ENCODE results near the gene ELAVL1. TPM values are rescaled to one million over a fixed set of nuclear protein-coding genes. Genes with fewer than 3 reads are reported as not detected.
"Not testable (repeated sequence)": the region's sequence is repeated elsewhere in the genome, so short reads cannot be mapped to it uniquely, and the experiment has no call there.

The ELAVL1 gene
- 58.2 TPM for polyA plus RNA-seq (ENCODE audit: insufficient read length)

DNA sequence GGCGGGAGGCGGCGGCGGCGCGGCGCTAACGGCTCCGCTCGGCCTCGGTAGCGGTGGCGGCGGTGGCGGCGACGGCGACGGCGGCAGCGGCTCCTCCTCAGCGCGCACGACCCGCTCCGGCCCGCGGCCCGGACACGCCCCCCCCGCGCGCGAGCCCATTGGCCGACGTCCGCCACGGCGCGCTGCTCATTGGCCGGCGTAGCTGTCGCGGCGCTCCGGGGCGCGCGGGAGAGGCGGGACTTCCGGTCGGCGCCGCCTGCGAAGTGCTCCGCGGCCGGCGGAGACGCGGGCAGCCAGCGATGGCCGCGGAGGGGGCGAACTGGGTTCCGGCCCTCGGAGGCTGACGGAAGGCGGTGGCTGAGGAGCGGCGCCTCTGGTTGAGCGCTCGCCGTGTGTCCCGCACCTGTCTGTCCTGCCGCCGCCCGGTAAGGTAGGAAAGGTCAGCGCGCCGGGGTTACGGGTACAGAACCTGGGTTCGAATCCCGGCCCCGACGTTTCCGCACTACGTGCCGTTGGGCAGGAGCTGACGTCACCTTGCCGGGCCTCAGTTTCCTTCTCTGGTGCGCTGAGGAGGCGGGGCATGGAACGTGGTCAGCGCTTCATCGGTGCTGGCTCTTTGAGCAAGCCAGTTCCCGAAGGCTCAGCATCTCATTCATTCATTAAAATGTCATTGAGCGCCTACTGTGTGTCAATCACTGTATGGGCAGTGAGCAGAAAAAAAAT is at the start of gene ELAVL1:
Gene ELAVL1, minus strand, starts transcription at position 108 of the 723 bp plus-strand sequence. CDS start 13,826 bp downstream, outside the sequence.
- DNase-seq = peak; percentile 90

DNA sequence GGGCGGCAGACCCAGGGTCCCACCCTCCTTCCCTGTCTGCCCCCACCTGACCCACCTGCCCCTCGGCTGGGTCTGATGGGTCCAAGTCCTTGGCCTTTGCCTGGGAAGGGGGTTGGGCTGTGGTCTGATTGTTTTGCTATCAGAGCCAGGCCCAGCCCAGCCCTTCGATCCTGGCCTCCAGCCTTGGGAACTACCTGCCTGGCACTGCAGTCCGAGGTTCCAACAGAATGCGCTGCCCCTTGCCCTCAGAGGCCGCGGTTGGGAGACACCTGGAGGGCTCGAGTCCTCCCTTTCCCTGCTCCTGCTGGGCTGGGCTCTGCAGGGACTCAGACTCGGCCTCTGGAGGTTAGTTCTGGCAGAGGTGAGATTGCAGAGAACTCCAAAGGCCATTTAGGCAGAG is 48.7 kb upstream of the ELAVL1 start:
- DNase-seq = no peak

DNA sequence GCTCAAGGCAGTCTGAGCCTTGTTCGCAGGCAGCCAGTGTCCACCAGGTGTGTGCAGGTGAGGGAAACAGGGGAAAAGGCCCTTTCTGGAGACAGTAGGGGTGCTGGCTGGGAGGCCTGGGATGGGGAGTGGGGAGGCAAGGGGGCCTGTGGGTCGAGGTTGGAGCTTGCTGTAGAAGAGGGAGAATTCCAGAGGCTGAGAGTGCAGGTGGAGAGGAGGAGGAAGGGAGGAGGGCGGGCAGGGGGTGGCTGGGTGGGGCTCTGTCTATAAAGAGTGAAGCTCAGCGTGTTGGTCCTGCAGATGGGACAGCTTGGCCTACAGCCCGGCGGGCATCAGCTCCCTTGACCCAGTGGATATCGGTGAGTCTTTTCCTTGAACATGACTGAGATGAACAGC is 47.0 kb upstream of the ELAVL1 start, which contains the start of gene CCL25:
Gene CCL25, plus strand, starts transcription at position 297 of the 396 bp plus-strand sequence. CDS start 290 bp downstream, outside the sequence.
- DNase-seq = no peak

DNA sequence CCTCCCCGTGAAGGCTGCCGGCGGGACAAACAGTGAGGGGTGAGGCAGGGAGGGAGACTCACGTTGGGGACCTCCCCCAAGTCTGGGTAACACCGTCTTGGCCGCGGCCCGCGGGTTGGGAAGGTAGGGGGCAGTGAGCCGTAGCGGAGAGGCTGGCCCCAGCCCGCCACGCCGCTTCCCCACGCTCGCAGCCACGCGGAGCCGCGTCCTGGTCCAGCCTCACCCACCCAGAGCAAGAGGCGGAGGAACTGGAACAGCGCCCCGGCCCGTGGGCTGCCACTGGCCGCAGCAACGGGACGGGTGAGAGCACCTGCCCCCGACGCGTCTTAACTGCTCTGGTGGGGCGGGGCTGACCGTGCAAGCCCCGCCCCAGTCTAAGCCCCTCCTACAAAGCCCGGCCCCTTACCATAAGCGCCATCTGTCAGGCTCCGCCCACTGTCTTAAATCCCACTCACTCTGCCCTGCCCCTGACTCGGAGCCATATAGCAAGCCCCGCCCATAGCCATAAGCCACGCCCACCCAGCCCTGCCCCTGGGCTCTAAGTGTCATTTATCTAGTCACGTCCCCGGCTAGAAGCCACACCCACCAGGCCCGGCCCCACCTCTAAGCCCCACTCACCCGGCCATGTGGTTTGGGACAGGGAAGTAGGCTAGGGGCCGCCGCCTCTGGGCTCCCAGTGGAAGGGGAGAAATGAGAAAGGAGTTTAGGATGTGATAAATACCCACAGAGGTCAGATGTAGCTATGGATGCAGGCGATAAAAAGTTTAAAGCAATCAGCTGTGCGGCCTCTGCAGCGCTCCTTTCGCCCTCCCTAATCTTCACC is 45.0 kb upstream of the ELAVL1 start:
- DNase-seq = peak; percentile 77

DNA sequence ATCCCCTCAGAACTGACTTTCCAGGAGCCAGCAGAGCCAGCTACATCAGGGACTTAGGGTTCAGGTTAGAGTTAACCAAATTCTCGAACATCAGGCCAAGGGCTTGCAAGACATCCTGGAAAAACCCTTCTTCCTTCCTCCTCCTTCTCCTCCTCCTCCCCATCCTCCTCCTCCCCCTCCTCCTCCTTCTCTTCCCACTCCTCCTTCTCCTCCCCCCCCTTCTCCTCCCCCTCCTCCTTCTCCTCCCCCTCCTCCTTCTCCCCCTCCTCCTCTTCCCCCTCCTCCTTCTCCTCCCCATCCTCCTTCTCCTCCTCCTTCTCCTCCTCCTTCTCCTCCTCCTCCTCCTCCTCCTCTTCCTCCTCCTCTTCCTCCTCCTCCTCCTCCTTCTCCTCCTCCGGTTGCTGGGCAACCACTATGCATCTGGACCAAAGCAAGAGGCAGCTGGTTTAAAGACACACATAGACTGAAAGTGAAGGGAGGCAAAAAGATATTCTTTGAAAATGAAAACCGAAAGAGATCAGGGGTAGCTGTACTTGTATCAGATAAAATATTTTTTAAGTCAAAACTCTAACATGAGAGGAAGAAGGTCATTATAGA is 41.2 kb upstream of the ELAVL1 start:
- DNase-seq = no peak

DNA sequence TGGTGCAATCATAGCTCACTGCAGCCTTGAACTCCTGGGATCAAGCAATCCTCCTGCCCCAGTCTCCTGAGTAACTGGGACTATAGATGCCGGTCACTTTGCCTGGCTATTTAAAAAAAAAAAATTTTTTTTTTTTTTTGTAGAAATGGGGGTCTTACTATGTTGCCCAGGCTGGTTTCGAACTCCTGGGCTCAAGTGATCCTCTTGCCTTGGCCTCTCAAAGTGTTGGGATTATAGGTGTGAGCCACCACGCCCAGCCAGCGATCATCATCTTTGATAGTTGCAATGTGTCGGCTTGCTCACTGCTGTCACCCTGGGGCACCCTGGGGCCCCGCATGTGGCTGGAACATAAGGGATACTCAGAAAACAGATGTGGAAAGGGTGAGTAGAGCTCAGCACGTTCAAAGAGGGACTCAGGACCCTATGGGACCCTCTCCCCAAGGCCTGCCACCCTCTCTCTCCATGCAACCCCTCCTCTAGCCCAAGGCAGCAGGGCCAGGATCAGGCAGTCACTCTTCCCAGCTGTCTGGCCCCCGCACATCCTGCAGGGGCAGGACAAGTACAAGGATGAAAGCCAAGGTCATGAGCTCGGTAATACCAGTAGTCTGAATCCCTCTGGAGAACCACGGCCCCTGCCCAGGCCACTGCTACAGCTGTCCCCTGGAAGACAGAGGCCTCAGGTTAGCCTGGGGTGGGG is 40.6 kb upstream of the ELAVL1 start:
- DNase-seq = no peak

DNA sequence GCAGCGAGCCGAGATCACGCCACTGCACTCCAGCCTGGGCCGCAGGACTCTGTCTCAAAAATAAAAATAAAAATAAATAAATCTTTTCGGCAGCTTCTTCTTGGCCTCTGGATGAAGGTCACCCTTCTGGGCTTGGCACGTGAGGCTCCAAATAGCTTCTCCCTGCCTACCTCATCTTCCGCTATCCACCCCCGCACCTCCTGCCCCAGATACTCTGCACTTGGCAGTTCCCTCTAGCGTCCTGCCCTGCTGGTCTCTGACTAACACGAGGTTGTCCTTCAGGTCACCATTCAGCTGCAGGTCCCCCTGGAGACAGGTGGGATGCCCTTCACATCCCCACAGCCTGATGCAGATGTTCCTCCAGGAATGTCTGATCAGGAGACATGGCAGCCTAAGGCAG is 38.6 kb upstream of the ELAVL1 start:
- DNase-seq = no peak

DNA sequence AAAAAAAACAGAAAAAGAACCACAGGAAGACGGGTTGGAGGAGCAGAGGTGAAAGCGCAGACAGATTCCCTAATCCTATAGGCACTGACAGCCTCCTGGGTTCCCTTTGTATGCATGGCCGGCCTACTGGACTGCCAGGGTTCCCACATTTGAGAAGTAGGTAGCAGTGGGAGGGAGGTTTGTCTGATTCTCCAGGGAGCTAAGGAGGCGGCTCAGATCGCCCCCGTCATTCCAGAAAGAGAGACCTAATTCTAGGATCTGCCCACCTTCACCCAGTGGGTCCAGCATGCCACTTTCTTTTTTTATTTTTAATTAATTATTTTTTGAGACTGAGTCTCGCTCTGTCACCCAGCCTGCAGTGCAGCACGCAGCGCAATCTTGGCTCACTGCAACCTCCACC is 37.5 kb upstream of the ELAVL1 start:
- DNase-seq = no peak

DNA sequence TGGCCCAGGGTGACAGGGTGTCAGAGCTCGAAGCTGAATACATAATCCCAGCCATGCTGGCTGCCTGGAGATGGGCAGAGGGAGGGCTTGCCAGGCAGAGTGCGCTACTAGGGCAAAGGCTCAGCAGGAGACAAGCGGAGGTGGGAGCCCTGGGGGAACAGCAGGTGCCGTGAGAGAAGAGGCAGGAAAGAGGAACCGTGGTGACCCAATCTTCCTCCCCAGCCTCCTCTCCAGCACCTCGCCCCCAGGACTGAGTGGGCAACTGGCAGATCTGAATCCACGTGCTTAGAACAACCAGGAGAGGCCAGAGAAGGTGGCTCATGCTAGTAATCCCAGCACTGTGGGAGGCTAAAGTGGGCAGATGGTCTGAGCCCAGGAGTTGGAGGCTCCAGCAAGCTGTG is 36.1 kb upstream of the ELAVL1 start:
- no peak for DNase-seq

DNA sequence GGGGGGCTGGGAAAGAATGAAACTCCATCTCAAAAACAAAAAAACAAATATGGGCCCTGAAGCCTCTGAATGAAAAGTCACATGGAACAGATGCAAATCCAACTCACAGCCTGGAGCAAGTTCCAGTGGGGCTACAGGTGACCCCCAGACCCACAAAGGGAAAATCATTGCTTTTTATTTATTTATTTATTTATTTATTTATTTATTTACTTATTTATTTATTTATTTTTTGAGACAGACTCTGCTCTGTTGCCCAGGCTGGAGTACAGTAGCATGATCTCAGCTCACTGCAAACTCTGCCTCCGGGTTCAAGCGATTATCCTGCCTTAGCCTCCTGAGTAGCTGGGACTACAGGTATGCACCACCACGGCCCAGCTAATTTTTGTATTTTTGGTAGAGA is 33.8 kb upstream of the ELAVL1 start:
- no peak for DNase-seq

DNA sequence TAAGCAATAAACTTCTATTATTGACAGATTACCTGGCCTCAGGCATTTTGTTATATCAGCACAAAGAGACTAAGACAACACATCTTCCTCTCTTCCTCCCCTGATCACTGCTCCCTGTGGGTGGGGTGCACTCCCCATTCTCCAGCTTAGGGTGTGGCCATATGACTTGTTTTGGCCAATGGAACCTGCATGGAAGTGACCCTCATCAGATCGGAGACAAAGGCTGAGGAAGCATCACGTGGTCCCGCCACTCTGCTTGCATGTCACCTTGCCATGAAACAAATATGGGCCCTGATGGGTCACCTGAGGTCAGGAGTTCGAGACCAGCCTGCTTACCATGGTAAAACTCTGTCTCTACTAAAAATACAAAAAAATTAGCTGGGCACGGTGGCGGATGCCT is 33.4 kb upstream of the ELAVL1 start:
- DNase-seq = no peak

DNA sequence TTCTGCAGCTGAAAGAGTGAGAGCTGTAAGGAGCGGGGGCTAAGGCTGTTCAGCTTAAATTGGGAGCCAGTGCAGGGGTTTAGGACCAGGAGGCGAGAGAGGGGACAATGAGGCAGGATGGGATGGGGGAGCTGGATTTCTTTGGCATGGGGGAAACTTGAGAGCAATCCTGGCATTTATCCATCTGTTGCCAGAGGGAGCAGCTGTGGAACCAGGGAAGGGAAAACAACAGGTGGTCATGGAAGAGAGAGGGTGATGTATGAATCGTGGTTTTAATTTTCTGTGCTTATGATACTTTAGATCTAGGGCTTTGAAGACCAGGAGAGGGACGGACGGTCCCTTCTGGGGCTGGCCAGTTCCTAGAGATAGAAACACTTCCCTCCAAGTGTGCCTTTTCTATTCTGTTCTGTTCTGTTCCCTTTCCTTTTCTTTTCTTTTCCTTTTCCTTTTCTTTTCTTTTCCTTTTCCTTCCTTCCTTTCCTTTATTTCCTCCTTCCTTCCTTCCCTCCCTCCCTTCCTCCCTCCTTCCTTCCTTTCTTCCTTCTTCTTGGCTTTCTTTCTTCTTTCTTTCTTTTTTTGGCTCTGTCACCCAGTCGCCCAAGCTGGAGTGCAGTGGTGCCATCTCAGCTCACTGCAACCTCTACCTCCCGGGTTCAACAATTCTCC is 31.1 kb upstream of the ELAVL1 start:
- no peak for DNase-seq

DNA sequence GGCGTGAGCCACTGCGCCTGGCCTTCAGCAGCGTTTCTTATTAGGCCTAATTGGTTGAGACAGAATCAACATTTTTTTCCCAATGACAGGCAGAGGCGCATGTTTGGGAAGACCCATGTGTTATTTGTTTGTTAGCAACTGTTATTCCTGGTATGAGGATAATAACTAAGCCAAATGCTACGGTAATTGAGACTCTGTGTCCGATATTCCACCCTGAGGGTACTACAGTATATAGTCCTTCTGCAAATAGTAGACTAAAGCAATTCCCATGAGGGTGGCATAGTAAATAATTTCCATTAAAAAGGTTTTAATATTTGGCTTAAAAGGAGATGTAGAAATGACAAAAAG is 28.7 kb upstream of the ELAVL1 start:
- DNase-seq = peak; percentile 26

DNA sequence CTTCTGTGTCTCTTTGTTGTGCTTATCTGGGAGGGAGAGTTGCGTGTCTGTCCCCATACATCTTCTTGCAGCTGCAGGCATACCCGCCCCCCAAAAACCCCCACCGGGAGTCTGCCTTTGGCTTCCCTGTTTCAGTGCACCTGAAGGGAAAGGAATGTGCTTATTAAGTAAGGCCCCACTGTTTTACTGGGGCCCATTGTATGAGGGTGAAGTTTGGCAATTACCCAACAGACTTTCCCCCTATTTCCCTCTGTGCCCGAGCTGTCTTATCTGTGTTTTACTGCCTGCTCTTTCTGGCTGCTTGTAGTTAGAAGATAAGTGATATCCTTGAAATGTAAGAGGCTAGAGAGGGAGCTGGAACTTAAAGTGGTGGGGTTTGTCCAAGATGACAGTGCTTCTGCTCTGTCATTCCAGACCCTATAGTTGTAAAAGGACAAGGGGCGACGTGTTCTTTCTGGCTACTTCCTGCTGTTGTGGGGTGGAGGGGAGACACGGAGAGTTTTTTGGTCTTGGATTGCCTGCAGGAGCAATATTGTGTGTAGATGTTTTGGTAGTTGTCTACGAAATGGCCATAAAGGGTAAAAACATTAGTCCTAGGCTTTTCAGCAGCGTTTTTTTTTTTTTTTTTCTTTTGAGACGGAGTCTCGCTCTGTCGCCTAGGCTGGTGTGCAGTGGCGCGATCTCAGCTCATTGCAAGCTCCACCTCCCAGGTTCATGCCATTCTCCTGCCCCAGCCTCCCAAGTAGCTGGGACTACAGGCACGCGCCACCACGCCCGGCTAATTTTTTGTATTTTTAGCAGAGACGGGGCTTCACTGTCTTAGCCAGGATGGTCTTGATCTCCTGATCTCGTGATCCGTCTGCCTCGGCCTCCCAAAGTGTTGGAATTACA is 28.1 kb upstream of the ELAVL1 start:
- DNase-seq = not testable (repeated sequence)

DNA sequence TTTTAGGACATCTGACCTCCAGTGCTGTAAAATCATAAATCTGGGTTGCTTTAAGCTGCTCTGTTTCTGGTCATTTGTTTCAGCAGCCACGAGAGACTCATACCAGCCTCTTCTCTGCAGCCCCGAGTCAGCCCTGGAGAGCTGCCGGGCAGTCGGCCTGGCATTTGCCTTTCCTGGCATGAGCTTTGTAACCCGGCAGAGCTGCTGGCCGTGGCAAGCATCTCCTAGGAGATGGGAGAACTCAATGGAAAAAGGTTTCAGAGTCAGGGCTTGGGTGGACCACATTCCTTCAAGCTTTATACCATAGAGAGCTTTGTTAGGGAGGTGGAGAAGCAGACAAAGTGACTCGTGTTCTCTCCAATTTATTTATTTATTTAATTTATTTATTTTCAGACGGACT is 25.5 kb upstream of the ELAVL1 start:
- no peak for DNase-seq

DNA sequence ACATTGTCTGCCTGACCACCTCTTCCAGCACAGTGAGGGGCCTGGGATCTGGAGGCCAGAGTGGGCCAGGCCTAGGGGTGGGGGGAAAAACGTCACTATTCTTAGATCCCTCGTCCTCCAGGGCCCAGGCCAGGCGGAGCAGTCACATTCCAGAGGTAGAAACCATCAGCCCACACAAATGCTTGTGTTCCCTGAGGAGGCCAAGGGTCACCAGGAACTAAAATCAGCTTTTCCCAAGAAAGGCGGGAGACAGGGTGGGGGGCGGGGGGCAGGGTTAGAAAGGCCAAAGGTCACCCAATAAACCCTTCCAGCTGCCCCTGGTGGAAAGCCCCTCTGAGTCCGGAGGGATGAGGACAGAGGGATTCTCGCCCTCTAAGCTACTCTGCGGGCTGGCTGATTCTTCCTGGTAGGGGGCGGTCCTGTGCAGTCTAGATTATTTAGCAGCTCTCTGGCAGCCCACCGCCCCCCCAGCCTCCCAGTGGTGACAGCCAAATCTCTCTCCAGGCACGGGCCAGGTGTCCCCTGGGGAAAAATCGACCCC is 23.6 kb upstream of the ELAVL1 start:
- DNase-seq = no peak

DNA sequence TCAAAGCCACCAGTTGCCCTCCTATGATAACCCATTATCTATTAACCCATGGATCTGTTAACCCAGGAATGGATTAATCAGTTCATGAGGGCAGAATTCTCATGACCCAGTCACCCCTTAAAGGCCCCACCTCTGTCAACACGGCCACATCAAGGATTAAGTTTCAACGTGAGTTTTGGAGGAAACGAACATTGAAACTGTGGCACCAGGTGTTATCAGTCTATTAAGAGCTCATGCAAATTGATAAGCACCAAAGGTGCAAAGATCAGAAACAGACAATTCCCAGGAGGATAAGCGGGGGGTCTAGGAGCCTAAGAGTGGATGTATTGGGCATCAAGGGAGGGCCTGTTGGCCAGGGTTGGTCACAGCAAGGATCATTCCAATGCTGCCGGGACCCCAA is 19.9 kb upstream of the ELAVL1 start:
- DNase-seq = no peak

DNA sequence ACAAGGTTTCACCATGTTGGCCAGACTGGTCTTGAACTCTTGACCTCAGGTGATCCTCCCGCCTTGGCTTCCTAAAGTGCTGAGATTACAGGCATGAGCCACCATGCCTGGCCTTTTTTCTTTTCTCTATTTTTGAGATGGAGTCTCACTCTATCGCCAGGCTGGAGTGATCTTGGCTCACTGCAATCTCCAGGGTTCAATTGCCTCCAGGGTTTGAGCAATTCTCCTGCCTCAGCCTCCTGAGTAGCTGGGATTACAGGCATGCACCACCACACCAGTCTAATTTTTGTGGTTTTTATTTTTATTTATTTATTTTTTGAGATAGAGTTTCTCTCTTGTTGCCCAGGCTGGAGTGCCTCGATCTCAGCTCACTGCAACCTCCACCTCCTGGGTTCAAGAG is 18.8 kb upstream of the ELAVL1 start:
- DNase-seq = not testable (repeated sequence)

DNA sequence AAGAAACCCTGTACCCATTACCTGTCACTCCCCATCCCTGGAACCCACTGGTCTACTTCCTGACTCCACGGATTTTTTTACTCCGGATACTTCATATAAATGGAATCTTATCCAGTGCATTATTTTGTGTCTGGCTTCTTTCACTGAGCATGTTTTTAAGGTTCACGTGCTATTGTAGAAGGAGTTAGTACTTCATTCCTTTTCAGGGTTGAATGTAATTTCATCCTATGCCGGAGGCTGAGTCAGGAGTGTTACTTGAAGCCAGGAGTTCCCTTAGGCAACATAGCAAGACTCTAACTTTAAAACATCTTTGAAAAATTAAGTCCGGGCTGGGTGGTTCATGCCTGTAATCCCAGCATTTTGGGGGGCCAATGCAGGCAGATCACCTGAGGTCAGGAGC is 17.9 kb upstream of the ELAVL1 start:
- no peak for DNase-seq

DNA sequence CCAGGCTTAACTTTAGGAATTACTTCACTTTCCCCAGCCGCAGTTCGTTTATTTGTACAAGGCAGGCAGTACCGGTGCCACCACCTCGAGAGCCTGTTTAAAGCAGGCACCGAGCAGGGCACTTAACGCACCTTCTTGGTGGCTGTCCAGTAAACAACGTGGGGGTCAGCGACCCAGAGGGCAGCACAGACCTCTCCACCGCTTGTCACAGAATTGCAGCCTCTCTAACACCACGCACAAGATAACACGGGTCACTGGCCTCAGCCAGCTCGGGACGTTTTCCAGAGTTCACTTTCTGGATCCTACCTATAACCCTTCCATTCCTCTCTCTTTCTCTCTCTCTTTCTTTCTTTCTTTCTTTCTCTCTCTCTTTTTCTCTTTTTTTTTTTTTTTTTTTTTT is 16.8 kb upstream of the ELAVL1 start:
- DNase-seq = no peak

DNA sequence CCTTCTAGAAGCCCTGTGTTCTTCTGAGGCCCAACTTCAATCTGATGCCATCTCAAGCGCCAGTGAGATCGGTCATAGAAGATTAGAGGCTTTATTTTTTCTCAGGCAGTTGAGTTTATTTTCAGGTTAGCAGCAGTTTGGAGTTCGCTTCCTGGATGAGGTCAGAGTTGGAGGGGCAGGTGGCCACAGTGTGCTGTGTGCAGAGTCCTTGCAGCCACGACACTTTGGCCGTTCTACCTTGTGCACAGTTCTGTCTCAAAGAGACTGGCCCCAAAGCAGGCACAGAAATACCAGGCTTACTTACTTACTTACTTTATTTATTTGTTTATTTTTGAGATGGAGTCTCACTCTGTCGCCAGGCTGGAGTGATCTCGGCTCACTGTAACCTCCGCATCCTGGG is 15.9 kb upstream of the ELAVL1 start:
- DNase-seq = no peak
